Ishikawa (cell line): ENCODE data around the gene IL36RN.

Experiments used
- CEBPB ChIP-seq: IDR thresholded peaks from 2 replicates; pipeline ENCODE4 v1.6.1; 2012
- CREB1 ChIP-seq: IDR thresholded peaks from 2 replicates; pipeline ENCODE4 v1.6.1; 2012; ENCODE audit warnings: low read depth
- EGR1 ChIP-seq: IDR thresholded peaks from 2 replicates; pipeline ENCODE4 v1.6.1; 2012
- EP300 ChIP-seq: IDR thresholded peaks from 2 replicates; pipeline ENCODE4 v1.6.1; 2012; ENCODE audit warnings: borderline replicate concordance
- FOXM1 ChIP-seq: IDR thresholded peaks from 2 replicates; pipeline ENCODE4 v1.6.1; 2012; ENCODE audit warnings: low read depth, borderline replicate concordance
- NFIC ChIP-seq: IDR thresholded peaks from 2 replicates; pipeline ENCODE4 v1.6.1; 2012
- RAD21 ChIP-seq: IDR thresholded peaks from 2 replicates; pipeline ENCODE4 v1.6.1; 2012; ENCODE audit warnings: low read depth
- REST ChIP-seq: IDR thresholded peaks from 2 replicates; pipeline ENCODE4 v1.6.1; 2012; ENCODE audit warnings: low read depth, mild to moderate bottlenecking
- TAF1 ChIP-seq: IDR thresholded peaks from 2 replicates; pipeline ENCODE4 v1.6.1; 2012; ENCODE audit warnings: low read depth, mild to moderate bottlenecking
- TCF12 ChIP-seq: IDR thresholded peaks from 2 replicates; pipeline ENCODE4 v1.6.1; 2012; ENCODE audit warnings: low read depth
- TEAD4 ChIP-seq: IDR thresholded peaks from 2 replicates; pipeline ENCODE4 v1.6.1; 2012
- USF1 ChIP-seq: IDR thresholded peaks from 2 replicates; pipeline ENCODE4 v1.6.1; 2012
- YY1 ChIP-seq: IDR thresholded peaks from 2 replicates; pipeline ENCODE4 v1.6.1; 2012; ENCODE audit warnings: low read depth
- ZBTB7A ChIP-seq: IDR thresholded peaks from 2 replicates; pipeline ENCODE4 v1.6.1; 2012; ENCODE audit warnings: low read depth
- TF ChIP-seq, protein P1 (sequence below): IDR thresholded peaks from 2 replicates; pipeline ENCODE4 v1.6.1; 2012

IL36RN gene

DNA sequence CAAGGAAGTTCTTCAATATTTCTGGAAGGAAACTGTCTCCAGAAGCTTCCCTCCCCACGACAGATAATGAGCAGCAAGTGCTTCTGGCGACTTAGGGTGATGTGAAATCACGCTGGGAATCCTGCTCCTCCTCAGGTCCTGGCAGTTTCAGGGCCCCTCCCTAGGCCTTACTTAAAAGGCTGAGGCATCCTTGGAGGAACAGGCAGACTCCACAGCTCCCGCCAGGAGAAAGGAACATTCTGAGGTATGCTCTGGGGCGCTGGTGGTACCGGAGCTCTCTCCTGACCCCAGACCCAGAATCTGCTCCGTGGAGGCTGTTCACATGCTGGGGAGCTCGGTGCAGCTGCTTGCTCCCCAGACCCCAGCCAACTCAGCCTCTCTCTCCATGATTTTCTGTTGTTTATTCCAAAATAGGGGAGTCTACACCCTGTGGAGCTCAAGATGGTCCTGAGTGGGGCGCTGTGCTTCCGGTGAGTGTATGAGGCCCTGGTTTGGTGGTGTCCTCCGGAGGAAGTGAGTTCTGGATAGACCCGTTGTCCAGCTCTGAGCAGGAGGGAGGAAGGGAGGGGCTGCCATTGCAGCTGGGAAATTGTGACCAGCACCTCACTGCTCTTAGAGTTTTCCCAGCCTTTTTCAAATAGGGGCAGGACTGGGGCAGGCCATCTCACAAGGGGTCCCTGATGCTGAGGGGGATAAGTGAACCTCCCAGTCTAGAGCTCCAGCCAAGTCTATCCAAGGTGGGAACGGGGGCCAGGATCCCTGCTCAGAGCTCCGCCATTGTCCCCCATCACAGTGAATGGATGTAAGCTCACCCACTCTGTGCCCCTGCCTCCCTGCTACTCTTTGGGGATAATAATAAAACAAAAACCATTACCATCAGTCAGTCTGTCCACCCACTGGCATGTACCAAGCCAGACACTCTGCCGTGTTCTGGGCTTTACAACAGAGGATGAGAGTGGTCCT lies at the start of gene IL36RN:
TSS of gene IL36RN (plus strand) at position 201 of the 963 bp plus-strand sequence. CDS start at position 442, 241 bp downstream.
- TF ChIP-seq ZBTB7A (no peak), FOXM1 (no peak), CEBPB (no peak), TEAD4 (no peak), RAD21 (no peak), TCF12 (no peak), CREB1 (no peak), REST (no peak), EGR1 (no peak), EP300 (no peak)
- TF ChIP-seq, protein P1, sequence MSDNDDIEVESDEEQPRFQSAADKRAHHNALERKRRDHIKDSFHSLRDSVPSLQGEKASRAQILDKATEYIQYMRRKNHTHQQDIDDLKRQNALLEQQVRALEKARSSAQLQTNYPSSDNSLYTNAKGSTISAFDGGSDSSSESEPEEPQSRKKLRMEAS, result no peak

- TF ChIP-seq REST, result no peak
These were observed 49.4 kb upstream of the IL36RN start for GRCh38 chr2:113009622-113010021.

DNA sequence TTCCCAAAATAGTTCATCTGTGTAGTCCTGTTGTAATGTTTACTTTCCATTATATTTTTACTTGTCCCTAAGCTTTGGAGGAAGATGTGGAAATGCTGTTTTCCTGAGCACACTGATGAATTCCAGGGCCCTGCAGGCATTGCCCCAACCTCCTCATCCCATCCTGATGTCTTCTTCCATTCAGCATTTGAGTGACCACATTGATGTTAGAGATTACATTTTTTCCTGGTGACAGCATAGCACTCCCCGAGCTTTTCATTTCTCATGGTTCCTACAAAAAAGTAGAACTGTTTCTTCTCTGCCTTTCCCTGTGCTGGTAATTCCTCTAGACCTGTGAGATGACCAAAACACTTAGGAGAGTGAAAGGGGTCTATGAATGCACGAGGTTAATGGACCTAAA lies 48.9 kb upstream of the IL36RN start:
- TF ChIP-seq ZBTB7A (no peak), TAF1 (no peak), FOXM1 (no peak), TEAD4 (no peak), EP300 (no peak), TCF12 (no peak)
- TF ChIP-seq, protein P1, result no peak

DNA sequence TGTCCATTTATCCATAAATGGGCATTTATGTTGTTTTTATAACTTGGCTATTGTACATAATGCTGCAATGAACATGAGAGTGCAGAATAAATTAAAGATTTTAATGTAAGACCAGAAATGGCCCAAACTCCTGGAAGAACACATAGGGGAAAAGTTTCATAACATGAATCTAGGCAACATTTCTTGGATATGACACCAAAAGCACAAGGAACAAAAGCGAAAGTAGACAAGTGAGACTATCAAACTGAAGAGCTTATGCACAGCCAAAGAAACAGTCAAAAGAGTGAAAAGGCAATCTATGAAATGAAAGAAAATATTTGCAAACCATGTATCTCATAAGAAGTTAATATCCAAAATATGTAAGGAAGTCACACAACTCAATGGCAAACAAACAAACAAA lies 47.9 kb upstream of the IL36RN start:
- TF ChIP-seq YY1 (no peak), USF1 (no peak), TCF12 (no peak), RAD21 (no peak), ZBTB7A (no peak)
- TF ChIP-seq, protein P1, result no peak

GRCh38 chr2:113012436-113013335 lies 46.3 kb upstream of the IL36RN start:
- TF ChIP-seq RAD21 (no peak), EP300 (no peak), ZBTB7A (no peak), REST (no peak), NFIC (no peak), TAF1 (no peak), FOXM1 (no peak), EGR1 (no peak), CEBPB (no peak)
- TF ChIP-seq, protein P1, result no peak
